A673 (cell line): ENCODE data around the gene TGFA. TPM values are rescaled to one million over a fixed set of nuclear protein-coding genes. Genes with fewer than 3 reads are reported as not detected.

Experiments used
- BruUV-seq: library from RNA; stranded (reverse); fragments of 400-500 nt; replicated peaks from 2 replicates; lab custom pipeline; 2021; lab: Mats Ljungman, UMichigan
- CTCF ChIA-PET: fragments of 300-600 bp; sonication (Branson Sonifier 250); formaldehyde crosslinking; loops from one replicate; lab custom pipeline; 2022; ENCODE audit warnings: antibody characterized with exemption; lab: Charles Lee
- POLR2A ChIA-PET: fragments of 300-600 bp; sonication (Branson Sonifier 250); formaldehyde crosslinking; loops from one replicate; lab custom pipeline; 2022; ENCODE audit warnings: antibody characterized with exemption; ENCODE audit not compliant: low non-redundant PET; lab: Charles Lee
- DNase-seq: peaks from one replicate; pipeline ENCODE4 v3.0.0-alpha.2; 2015; ENCODE audit warnings: low spot score
- H3K27ac ChIP-seq: fragments of 200-600 bp; sonication (generic); 2 replicates; pipeline ENCODE4 v1.5.1; 2016; ENCODE audit warnings: mixed run types, low read depth, mild to moderate bottlenecking, mixed read lengths, antibody characterized with exemption, low read length; ENCODE audit not compliant: poor library complexity, severe bottlenecking
- H3K27me3 ChIP-seq: fragments of 200-600 bp; sonication (generic); replicated peaks from 2 replicates; pipeline ENCODE4 v1.6.1; 2017; ENCODE audit warnings: mixed run types, low read depth, mild to moderate bottlenecking, mixed read lengths, antibody characterized with exemption, low read length; ENCODE audit not compliant: insufficient read depth, poor library complexity
- H3K36me3 ChIP-seq: fragments of 200-600 bp; sonication (generic); 2 replicates; pipeline ENCODE4 v1.6.1; 2016; ENCODE audit warnings: mixed run types, mild to moderate bottlenecking, mixed read lengths, antibody characterized with exemption, low read length; ENCODE audit not compliant: insufficient read depth, poor library complexity, severe bottlenecking
- H3K4me1 ChIP-seq: fragments of 200-600 bp; sonication (generic); 2 replicates; pipeline ENCODE4 v1.6.1; 2017; ENCODE audit warnings: mixed run types, mild to moderate bottlenecking, mixed read lengths, antibody characterized with exemption, low read length; ENCODE audit not compliant: insufficient read depth, poor library complexity, severe bottlenecking
- H3K4me3 ChIP-seq: fragments of 200-600 bp; sonication (generic); 2 replicates; pipeline ENCODE4 v1.5.1; 2016; ENCODE audit warnings: low read depth, mixed run types, mild to moderate bottlenecking, mixed read lengths, low read length; ENCODE audit not compliant: poor library complexity, severe bottlenecking
- H3K9me3 ChIP-seq: fragments of 200-600 bp; sonication (generic); 2 replicates; pipeline ENCODE4 v1.6.1; 2016; ENCODE audit warnings: mixed run types, low read depth, mild to moderate bottlenecking, mixed read lengths, antibody characterized with exemption, low read length; ENCODE audit not compliant: poor library complexity, severe bottlenecking
- CTCF ChIP-seq: fragments of 300-800, 200-600 bp; sonication (generic); conservative IDR thresholded peaks from 2 replicates; pipeline ENCODE4 v1.5.1; 2017; ENCODE audit warnings: low read depth, mild to moderate bottlenecking, antibody characterized with exemption, low read length, moderate library complexity, mixed read lengths
- EZH2 ChIP-seq: fragments of 200-600 bp; sonication (generic); IDR thresholded peaks from 2 replicates; pipeline ENCODE4 v1.6.1; 2017; ENCODE audit warnings: borderline replicate concordance, low read depth, mild to moderate bottlenecking, mixed read lengths, antibody characterized with exemption, low read length; ENCODE audit not compliant: poor library complexity, severe bottlenecking
- intact Hi-C: fragments of 100-400 bp; cut with micrococcal nuclease; formaldehyde crosslinking; loops from one replicate; pipeline ENCODE4 v1.10.0; 2022; ENCODE audit not compliant: unreplicated experiment
- total RNA-seq: library from RNA; stranded (reverse); gene quantifications from 2 replicates; pipeline ENCODE4 v1.2.3, GENCODE V29; 2021

The TGFA gene
- total RNA-seq, 1 experiment from 2014 or later = 0.13 TPM

- TF ChIP-seq EZH2 = no peak
- no peak for TF ChIP-seq CTCF
- intact Hi-C loops = no loop called here
- DNase-seq = no peak
Observed at GRCh38 chr2:70570041-70570661, 16.5 kb upstream of the TGFA start.

GRCh38 chr2:70569559-70569958 is 15.9 kb upstream of the TGFA start:
- intact Hi-C loops = no loop called here
- ChIA-PET POLR2A (no interaction called here), CTCF (no interaction called here)
- H3K27ac ChIP-seq = no peak overlapping the region
- H3K4me1 ChIP-seq = no peaks in the 10 kb centered on the region
- TF ChIP-seq EZH2 = no peak
- TF ChIP-seq CTCF = no peak
- no peak overlapping the region for H3K4me3 ChIP-seq
- no peak for DNase-seq
- H3K36me3 ChIP-seq = no peaks in the 10 kb centered on the region
- peaks cover 45% of the 10 kb centered on the region for H3K27me3 ChIP-seq
- no TSS peak for BruUV-seq
- no peaks in the 10 kb centered on the region for H3K9me3 ChIP-seq

More at GRCh38 chr2:70570041-70570661, 16.5 kb upstream of the TGFA start:
- Histone ChIP-seq H3K9me3 (no peaks in the 10 kb centered on the region), H3K36me3 (no peaks in the 10 kb centered on the region), H3K4me3 (no peak overlapping the region), H3K4me1 (no peaks in the 10 kb centered on the region), H3K27me3 (peaks cover 51% of the 10 kb centered on the region), H3K27ac (no peak overlapping the region)
- POLR2A ChIA-PET = no interaction called here
- BruUV-seq = no TSS peak
- CTCF ChIA-PET = no interaction called here

- CTCF ChIA-PET = no interaction called here
- POLR2A ChIA-PET = no interaction called here
Observed at GRCh38 chr2:70566906-70567305, 13.3 kb upstream of the TGFA start.

More at GRCh38 chr2:70566906-70567305, 13.3 kb upstream of the TGFA start:
- no peak overlapping the region for H3K4me3 ChIP-seq
- no peak overlapping the region for H3K27ac ChIP-seq
- no TSS peak for BruUV-seq
- peaks cover 20% of the 10 kb centered on the region for H3K27me3 ChIP-seq
- H3K9me3 ChIP-seq = no peaks in the 10 kb centered on the region
- no peak for DNase-seq
- H3K36me3 ChIP-seq = no peaks in the 10 kb centered on the region
- intact Hi-C loops = no loop called here
- H3K4me1 ChIP-seq = no peaks in the 10 kb centered on the region
- no peak for TF ChIP-seq EZH2
- TF ChIP-seq CTCF = no peak
